GM23248 (cell line): ENCODE measurements around the gene SNX13. TPM values are rescaled to one million over a fixed set of nuclear protein-coding genes. Genes with fewer than 3 reads are reported as not detected.

ENCODE experiments used
- DNase-seq: peaks from one replicate; pipeline ENCODE4 v3.0.0-alpha.2; 2015
- H2AFZ ChIP-seq: fragments of 200-600 bp; sonication (generic); 2 replicates; pipeline ENCODE4 v1.6.1; 2016; ENCODE audit warnings: antibody characterized with exemption
- H3F3A ChIP-seq: fragments of 200-600 bp; sonication (generic); 2 replicates; pipeline ENCODE4 v1.6.1; 2016; ENCODE audit warnings: mild to moderate bottlenecking, antibody characterized with exemption, mixed run types; ENCODE audit not compliant: insufficient read depth
- H3K27ac ChIP-seq: fragments of 200-600 bp; sonication (generic); 2 replicates; pipeline ENCODE4 v1.5.1; 2016; ENCODE audit warnings: mild to moderate bottlenecking
- H3K27me3 ChIP-seq: fragments of 200-600 bp; sonication (generic); replicated peaks from 2 replicates; pipeline ENCODE4 v1.6.1; 2016; ENCODE audit warnings: mild to moderate bottlenecking; ENCODE audit not compliant: insufficient read depth
- H3K36me3 ChIP-seq: fragments of 200-600 bp; sonication (generic); 2 replicates; pipeline ENCODE4 v1.6.1; 2016; ENCODE audit warnings: low read depth, mild to moderate bottlenecking
- H3K4me1 ChIP-seq: fragments of 200-600 bp; sonication (generic); 2 replicates; pipeline ENCODE4 v1.6.1; 2016; ENCODE audit warnings: mild to moderate bottlenecking; ENCODE audit not compliant: insufficient read depth
- H3K4me2 ChIP-seq: fragments of 200-600 bp; sonication (generic); one replicate; pipeline ENCODE4 v1.6.1; 2016; ENCODE audit warnings: mild to moderate bottlenecking; ENCODE audit not compliant: unreplicated experiment
- H3K4me3 ChIP-seq: fragments of 200-600 bp; sonication (generic); 2 replicates; pipeline ENCODE4 v1.5.1; 2016; ENCODE audit warnings: mild to moderate bottlenecking
- H3K79me2 ChIP-seq: fragments of 200-600 bp; sonication (generic); 2 replicates; pipeline ENCODE4 v1.6.1; 2016; ENCODE audit warnings: mild to moderate bottlenecking; ENCODE audit not compliant: insufficient read depth
- H3K9ac ChIP-seq: fragments of 200-600 bp; sonication (generic); 2 replicates; pipeline ENCODE4 v1.6.1; 2016; ENCODE audit warnings: mild to moderate bottlenecking
- H3K9me2 ChIP-seq: fragments of 200-600 bp; sonication (generic); 2 replicates; pipeline ENCODE4 v1.6.1; 2016; ENCODE audit warnings: mixed run types, mild to moderate bottlenecking, moderate library complexity; ENCODE audit not compliant: insufficient read depth
- H3K9me3 ChIP-seq: fragments of 200-600 bp; sonication (generic); one replicate; pipeline ENCODE4 v1.6.1; 2017; ENCODE audit warnings: low read depth
- H4K20me1 ChIP-seq: fragments of 200-600 bp; sonication (generic); 2 replicates; pipeline ENCODE4 v1.6.0; 2016; ENCODE audit not compliant: insufficient read depth
- EZH2 ChIP-seq: fragments of 200-600 bp; sonication (generic); IDR thresholded peaks from 2 replicates; pipeline ENCODE4 v1.6.1; 2018; ENCODE audit warnings: antibody characterized with exemption, mild to moderate bottlenecking; ENCODE audit not compliant: insufficient read depth, poor library complexity, severe bottlenecking
- EZH2phosphoT487 ChIP-seq: fragments of 200-600 bp; sonication (generic); IDR thresholded peaks from 2 replicates; pipeline ENCODE4 v1.6.1; 2018; ENCODE audit warnings: antibody characterized with exemption, moderate library complexity, mild to moderate bottlenecking, low read depth; ENCODE audit not compliant: insufficient read depth
- WGBS, 2 experiments: methylation state at CpG; one replicate each; pipeline ENCODE4 v1.1.6; 2015 to 2017; ENCODE audit warnings: low lambda C conversion rate in 2 of 2, low coverage in 1 of 2; ENCODE audit errors: missing lambda C conversion rate in 2 of 2; 5-methylcytosine and 5-hydroxymethylcytosine counted together
- in situ Hi-C: fragments of 300-500 bp; cut with MboI; formaldehyde crosslinking; loops from 2 replicates; pipeline ENCODE4 v1.15.0; 2020
- polyA plus RNA-seq: library from polyadenylated mRNA; unstranded; fragments of >200 nt; fragmentation: Nextera tagmentation; extraction: Ambion mirVana; gene quantifications from 2 replicates; pipeline ENCODE4 v1.2.1, GENCODE V29; 2016
- total RNA-seq: library from RNA; depleted of rRNA; stranded (reverse); fragments of >200 nt; shearing (Covaris generic); gene quantifications from 2 replicates; pipeline ENCODE4 v1.2.3, GENCODE V29; 2014

SNX13 gene
- total and polyA plus RNA-seq, 2 experiments from 2014 or later, result 21.8 to 34.2 TPM

DNA sequence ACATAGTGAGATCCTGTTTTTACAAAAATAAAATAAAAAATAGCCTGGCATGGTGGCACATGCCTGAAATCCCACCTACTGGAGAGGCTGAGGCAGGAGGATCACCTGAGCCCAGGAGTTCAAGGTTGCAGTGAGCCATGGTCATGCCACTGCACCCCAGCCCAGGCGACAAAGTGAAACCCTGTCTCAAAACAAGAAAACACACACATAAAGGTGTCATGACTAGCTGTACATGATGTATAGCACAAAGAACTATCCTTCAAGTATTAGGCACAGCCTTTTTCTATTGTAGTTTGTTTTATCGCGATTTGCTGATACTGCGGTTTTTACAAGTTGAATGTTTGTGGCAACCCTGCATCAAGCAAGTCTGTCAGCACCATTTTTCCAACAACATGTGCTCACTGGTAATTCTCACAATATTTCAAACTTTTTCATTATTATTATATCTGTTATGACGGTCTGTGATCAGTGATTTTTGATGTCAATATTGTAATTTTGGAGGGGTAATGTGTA, 11.5 kb upstream of the SNX13 start:
- Histone ChIP-seq H3K9me2 (no peaks in the 10 kb centered on the region), H3F3A (no peaks in the 10 kb centered on the region), H3K79me2 (no peaks in the 10 kb centered on the region), H3K4me1 (peaks cover 5% of the 10 kb centered on the region; the same call in 1 of the 2 replicates), H2AFZ (no peak overlapping the region), H3K36me3 (no peaks in the 10 kb centered on the region), H3K9me3 (no peaks in the 10 kb centered on the region), H3K4me2 (no peak overlapping the region), H3K27me3 (no peaks in the 10 kb centered on the region), H3K4me3 (no peak overlapping the region), H4K20me1 (no peaks in the 10 kb centered on the region), H3K27ac (no peak overlapping the region), H3K9ac (no peak overlapping the region)
- DNase-seq, result no peak
- 90 to 92% methylated on average over 5 of the region's 5 CpGs for WGBS, 2 experiments
- in situ Hi-C loops, result loop anchor here (25.0 kb wide), 1 partner anchor 611 kb away; no protein-coding TSS in a partner anchor
- TF ChIP-seq EZH2phosphoT487 (no peak), EZH2 (no peak)

DNA sequence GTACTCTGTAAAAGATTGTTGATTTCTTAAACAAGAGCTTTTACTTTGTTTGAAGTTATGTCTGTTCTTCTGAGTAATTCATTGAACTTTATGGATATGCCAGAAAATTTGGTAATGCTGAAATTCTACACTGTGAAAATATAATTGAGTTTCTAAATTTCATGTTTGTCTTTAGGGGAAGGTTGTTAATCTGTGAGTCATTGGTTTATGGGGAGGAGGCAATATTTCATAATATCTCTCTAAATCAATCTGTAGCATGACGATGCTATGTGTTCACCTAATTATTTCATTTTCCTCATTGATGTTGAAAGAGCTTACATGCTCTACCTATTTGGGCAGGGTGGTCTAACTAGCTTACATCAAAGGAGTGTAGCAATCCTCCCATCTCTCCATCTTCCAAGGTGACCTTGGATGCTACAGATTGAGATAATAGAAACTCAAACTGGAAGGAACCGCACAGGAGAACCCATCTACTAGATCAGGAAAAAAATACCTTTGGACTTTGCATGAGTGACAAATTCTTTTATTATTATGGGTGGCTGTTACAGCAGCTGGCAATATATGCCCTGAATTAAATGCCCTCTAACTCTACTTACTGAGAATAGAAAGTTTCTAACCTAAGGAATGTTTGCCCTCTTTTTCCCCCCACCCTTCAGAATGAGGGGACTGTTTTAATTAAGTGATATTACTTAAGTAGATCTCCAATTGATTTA, 8.4 kb upstream of the SNX13 start:
- Histone ChIP-seq H3K36me3 (no peaks in the 10 kb centered on the region), H3K79me2 (no peaks in the 10 kb centered on the region), H3K4me3 (no peak overlapping the region), H4K20me1 (no peaks in the 10 kb centered on the region), H3F3A (no peaks in the 10 kb centered on the region), H3K4me2 (no peak overlapping the region), H3K9me2 (no peaks in the 10 kb centered on the region), H3K4me1 (peaks cover 8% of the 10 kb centered on the region), H3K27me3 (no peaks in the 10 kb centered on the region), H3K9ac (no peak overlapping the region), H2AFZ (peak overlapping the region; percentile 6; the same call in 1 of the 2 replicates), H3K9me3 (no peaks in the 10 kb centered on the region), H3K27ac (no peak overlapping the region)
- 63 to 64% methylated on average over 2 of the region's 2 CpGs for WGBS, 2 experiments
- DNase-seq, result peak; percentile 37
- in situ Hi-C loops, result no loop called here
- no peak for TF ChIP-seq EZH2phosphoT487
- TF ChIP-seq EZH2, result no peak

DNA sequence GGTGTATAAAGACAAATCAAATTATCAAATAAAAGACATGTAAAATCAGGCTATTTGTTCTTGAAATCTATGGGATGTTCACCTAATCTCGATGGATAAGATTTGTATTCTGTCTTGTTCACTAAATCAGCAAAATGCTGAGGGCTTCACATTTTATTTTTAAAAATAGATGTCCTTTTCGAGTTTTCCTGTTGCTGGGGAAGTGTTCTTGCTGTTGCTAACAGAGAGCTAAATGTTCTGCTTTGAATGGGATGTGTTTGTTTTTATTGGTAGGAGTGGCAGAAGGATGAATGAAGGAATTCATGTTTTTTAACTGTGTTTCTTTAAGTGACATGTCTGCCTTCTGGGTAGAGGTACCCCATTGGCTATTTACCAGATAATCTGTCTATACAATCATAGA, 7.3 kb upstream of the SNX13 start:
- no peak for TF ChIP-seq EZH2phosphoT487
- no peak for TF ChIP-seq EZH2
- no peak for DNase-seq
- no peak overlapping the region for H3K4me2 ChIP-seq
- in situ Hi-C loops, result no loop called here
- H3K36me3 ChIP-seq, result no peaks in the 10 kb centered on the region
- no peaks in the 10 kb centered on the region for H3K27me3 ChIP-seq
- H2AFZ ChIP-seq, result no peak overlapping the region
- H3K4me3 ChIP-seq, result no peak overlapping the region
- H4K20me1 ChIP-seq, result no peaks in the 10 kb centered on the region
- H3K9me3 ChIP-seq, result no peaks in the 10 kb centered on the region
- no peaks in the 10 kb centered on the region for H3F3A ChIP-seq
- no peak overlapping the region for H3K9ac ChIP-seq
- no peak overlapping the region for H3K27ac ChIP-seq
- no peaks in the 10 kb centered on the region for H3K9me2 ChIP-seq
- no peaks in the 10 kb centered on the region for H3K79me2 ChIP-seq
- H3K4me1 ChIP-seq, result peaks cover 8% of the 10 kb centered on the region
- WGBS, 2 experiments, result 79 to 91% methylated on average over 2 of the region's 2 CpGs

GRCh38 chr7:17946591-17946990, 6.3 kb upstream of the SNX13 start:
- H3K9ac ChIP-seq, result no peak overlapping the region
- no peaks in the 10 kb centered on the region for H3F3A ChIP-seq
- in situ Hi-C loops, result no loop called here
- no peaks in the 10 kb centered on the region for H4K20me1 ChIP-seq
- peaks cover 8% of the 10 kb centered on the region for H3K4me1 ChIP-seq
- no peaks in the 10 kb centered on the region for H3K27me3 ChIP-seq
- H3K36me3 ChIP-seq, result no peaks in the 10 kb centered on the region
- H3K4me3 ChIP-seq, result 0 out of 2 replicates have a peak overlapping the region, but pooled peaks have one; percentile 44
- DNase-seq, result no peak
- no peak overlapping the region for H3K27ac ChIP-seq
- TF ChIP-seq EZH2 (no peak), EZH2phosphoT487 (no peak)
- peak overlapping the region; percentile 58 for H2AFZ ChIP-seq
- no peaks in the 10 kb centered on the region for H3K9me2 ChIP-seq
- H3K4me2 ChIP-seq, result peak overlapping the region; percentile 26
- H3K79me2 ChIP-seq, result no peaks in the 10 kb centered on the region
- WGBS, 2 experiments, result 63 to 64% methylated on average over 1 of the region's 1 CpG
- no peaks in the 10 kb centered on the region for H3K9me3 ChIP-seq

DNA sequence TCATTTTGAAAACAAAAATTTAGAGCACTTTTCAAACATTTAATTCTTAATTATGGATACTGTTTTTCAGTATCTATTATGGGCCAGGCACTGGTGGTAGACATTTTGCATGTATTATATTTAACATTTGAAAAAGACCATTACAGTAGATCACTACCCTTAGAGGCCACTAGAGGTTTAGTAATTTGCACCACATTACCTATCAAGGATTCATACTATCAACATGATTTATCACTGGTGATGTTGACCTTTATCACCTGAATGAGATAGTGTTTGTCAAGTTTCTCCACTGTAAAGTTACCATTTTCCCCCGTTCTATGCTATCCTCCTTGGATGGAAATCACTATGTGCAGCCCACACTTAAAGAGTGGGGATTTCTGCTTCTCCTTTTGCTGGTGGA, 4.4 kb upstream of the SNX13 start:
- DNase-seq, result no peak
- in situ Hi-C loops, result no loop called here

More for the DNA sequence above, 4.4 kb upstream of the SNX13 start:
- Histone ChIP-seq H3K9me2 (no peaks in the 10 kb centered on the region), H3K9me3 (no peaks in the 10 kb centered on the region), H4K20me1 (no peaks in the 10 kb centered on the region), H3K27ac (no peak overlapping the region), H3F3A (no peaks in the 10 kb centered on the region), H2AFZ (no peak overlapping the region), H3K9ac (no peak overlapping the region), H3K27me3 (no peaks in the 10 kb centered on the region), H3K79me2 (peaks cover 7% of the 10 kb centered on the region), H3K4me2 (no peak overlapping the region), H3K4me3 (no peak overlapping the region), H3K36me3 (no peaks in the 10 kb centered on the region), H3K4me1 (peaks cover 8% of the 10 kb centered on the region)
- TF ChIP-seq EZH2 (no peak), EZH2phosphoT487 (no peak)
- WGBS, 2 experiments, result 82 to 88% methylated on average over 1 of the region's 1 CpG
